ENCODE data around the gene IRX2.

GRCh38 chr5:2711446-2712425 is 39.7 kb downstream of the IRX2 start:
- no peak for TF ChIP-seq POLR2AphosphoS5 (IDR thresholded peaks at IDR 0.05)
- TF ChIP-seq, protein P1, sequence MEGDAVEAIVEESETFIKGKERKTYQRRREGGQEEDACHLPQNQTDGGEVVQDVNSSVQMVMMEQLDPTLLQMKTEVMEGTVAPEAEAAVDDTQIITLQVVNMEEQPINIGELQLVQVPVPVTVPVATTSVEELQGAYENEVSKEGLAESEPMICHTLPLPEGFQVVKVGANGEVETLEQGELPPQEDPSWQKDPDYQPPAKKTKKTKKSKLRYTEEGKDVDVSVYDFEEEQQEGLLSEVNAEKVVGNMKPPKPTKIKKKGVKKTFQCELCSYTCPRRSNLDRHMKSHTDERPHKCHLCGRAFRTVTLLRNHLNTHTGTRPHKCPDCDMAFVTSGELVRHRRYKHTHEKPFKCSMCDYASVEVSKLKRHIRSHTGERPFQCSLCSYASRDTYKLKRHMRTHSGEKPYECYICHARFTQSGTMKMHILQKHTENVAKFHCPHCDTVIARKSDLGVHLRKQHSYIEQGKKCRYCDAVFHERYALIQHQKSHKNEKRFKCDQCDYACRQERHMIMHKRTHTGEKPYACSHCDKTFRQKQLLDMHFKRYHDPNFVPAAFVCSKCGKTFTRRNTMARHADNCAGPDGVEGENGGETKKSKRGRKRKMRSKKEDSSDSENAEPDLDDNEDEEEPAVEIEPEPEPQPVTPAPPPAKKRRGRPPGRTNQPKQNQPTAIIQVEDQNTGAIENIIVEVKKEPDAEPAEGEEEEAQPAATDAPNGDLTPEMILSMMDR (IDR thresholded peaks at IDR 0.05) = no peak

All from transverse colon (tissue), 4 donors.